Effector memory CD8-positive, alpha-beta T cell (primary cell): Measurements from ENCODE around the gene SUMO2.
"Not testable (repeated sequence)": the region's sequence is repeated elsewhere in the genome, so short reads cannot be mapped to it uniquely, and the experiment has no call there.

ENCODE experiments used
- ATAC-seq: fragments of 150-1000 bp; cut with Tn5 transposase; replicated peaks from 2 replicates; pipeline ENCODE4 v1.10.0; 2021; ENCODE audit warnings: mild to moderate bottlenecking, moderate library complexity
- DNase-seq, 3 experiments: peaks; one replicate each; pipeline ENCODE4 v3.0.0; 2021
- H3K27ac Mint-ChIP-seq, 2 donors: one replicate each; pipeline ENCODE4 v1.8.0; 2022; ENCODE audit warnings: mild to moderate bottlenecking in 2 of 2, mixed read lengths in 2 of 2, moderate library complexity in 2 of 2
- H3K27me3 Mint-ChIP-seq, 2 donors: one replicate each; pipeline ENCODE4 v1.8.0; 2022; ENCODE audit warnings: mixed read lengths in 2 of 2
- H3K36me3 Mint-ChIP-seq: one replicate; pipeline ENCODE4 v1.8.0; 2022; ENCODE audit warnings: mild to moderate bottlenecking, moderate library complexity, mixed read lengths; ENCODE audit not compliant: insufficient read depth
- H3K4me1 Mint-ChIP-seq, 2 donors: one replicate each; pipeline ENCODE4 v1.8.0; 2022; ENCODE audit warnings: low read depth in 2 of 2, mixed read lengths in 2 of 2
- H3K4me3 Mint-ChIP-seq, 2 donors: one replicate each; pipeline ENCODE4 v1.8.0; 2022; ENCODE audit warnings: mild to moderate bottlenecking in 2 of 2, mixed read lengths in 2 of 2, moderate library complexity in 2 of 2
- H3K9me3 Mint-ChIP-seq, 2 donors: one replicate each; pipeline ENCODE4 v1.8.0; 2022; ENCODE audit warnings: mixed read lengths in 2 of 2

The SUMO2 gene

DNA sequence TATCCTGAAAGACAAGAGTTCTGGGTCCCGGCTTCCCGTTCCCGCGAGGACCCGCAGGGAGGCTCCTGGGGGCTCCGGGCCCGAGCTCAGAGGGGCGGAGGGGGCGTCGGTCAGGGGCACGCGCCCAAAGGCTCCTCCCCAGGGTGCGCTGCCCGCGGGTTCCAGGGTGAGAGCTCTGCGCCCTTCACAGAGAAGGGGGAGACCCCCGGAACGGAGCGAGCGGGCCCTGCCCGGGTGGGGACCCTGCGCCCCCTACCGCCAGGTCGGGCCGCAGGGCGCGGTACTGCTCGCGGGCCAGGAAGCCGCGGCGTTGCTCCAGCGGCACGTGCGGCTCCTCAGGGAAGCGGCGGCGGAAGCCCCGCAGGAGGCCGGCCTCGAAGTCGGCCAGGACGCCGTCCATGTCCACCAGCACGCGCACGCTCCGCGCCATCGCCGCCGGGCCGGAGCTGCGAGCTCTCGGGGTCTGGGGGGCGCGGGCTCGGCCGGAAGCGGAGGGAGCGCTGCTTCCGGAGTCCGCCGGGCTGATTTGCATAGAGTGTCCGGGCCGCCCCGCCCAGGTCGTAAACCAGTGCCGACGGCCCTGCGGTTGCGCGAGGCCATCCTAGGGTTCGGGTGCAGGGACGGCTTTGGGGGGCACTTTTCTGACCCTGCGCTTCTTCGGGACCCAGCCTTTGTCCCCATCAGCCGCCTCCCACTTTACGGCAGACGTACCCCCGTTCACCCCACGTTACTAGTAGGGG, 51.3 kb downstream of the SUMO2 start, which contains the start of gene NT5C:
Gene NT5C, minus strand, starts transcription at position 465 of the 740 bp plus-strand sequence. Its CDS starts 35 bp downstream, at position 430.
- DNase-seq (peak; percentile 30 to 41 (median 38)), ATAC-seq (peak; percentile 77)
- Mint-ChIP-seq H3K9me3 (no peaks in the 10 kb centered on the region), H3K27me3 (no peaks in the 10 kb centered on the region), H3K27ac (peak within 1 kb of the TSS; percentile 85 to 86), H3K4me1 (peaks cover 8 to 16% of the 10 kb centered on the region in 2 donors), H3K4me3 (peak within 1 kb of the TSS; percentile 85 to 87), H3K36me3 (peaks cover 18% of the 10 kb centered on the region)

DNA sequence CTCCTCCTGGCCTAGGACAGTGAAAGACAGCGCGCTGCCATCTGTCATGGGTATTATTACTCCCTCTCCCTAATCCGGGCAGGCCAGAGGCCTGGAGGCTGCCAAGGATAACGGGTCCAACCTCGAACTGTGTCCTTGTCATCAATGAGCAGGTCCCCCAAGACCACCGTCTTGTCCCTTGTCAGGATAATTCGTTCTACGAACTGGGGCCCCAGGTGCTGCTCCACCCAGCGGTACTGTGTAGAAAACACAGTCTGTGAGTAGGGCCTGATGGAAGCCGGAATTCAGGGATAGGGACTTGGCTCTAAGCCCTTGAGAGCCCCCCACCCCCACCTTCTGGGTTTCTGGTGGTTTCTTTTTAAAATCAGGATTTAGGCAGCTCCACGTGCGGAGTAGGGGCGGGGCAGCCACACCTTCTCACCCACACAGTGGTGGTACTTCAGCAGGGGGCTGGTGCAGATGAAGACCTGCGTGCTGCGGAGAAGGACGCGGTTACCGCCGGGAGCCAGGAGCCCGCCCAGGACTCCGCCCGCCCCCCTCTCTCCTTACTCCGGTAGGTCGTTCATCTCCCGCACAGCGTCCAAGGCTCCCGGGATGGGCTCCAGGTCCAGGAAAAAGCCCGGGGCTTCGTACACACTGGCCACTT, 52.0 kb downstream of the SUMO2 start:
- peaks cover 12 to 23% of the 10 kb centered on the region in 2 donors for H3K4me1 Mint-ChIP-seq
- peak overlapping the region; percentile 56 to 85 for H3K27ac Mint-ChIP-seq
- peak overlapping the region; percentile 85 to 87 for H3K4me3 Mint-ChIP-seq
- H3K9me3 Mint-ChIP-seq: no peaks in the 10 kb centered on the region
- peaks cover 17% of the 10 kb centered on the region for H3K36me3 Mint-ChIP-seq
- DNase-seq (peak in 1 of 3 experiments; percentile 20), ATAC-seq (peak; percentile 66)
- H3K27me3 Mint-ChIP-seq: no peaks in the 10 kb centered on the region

DNA sequence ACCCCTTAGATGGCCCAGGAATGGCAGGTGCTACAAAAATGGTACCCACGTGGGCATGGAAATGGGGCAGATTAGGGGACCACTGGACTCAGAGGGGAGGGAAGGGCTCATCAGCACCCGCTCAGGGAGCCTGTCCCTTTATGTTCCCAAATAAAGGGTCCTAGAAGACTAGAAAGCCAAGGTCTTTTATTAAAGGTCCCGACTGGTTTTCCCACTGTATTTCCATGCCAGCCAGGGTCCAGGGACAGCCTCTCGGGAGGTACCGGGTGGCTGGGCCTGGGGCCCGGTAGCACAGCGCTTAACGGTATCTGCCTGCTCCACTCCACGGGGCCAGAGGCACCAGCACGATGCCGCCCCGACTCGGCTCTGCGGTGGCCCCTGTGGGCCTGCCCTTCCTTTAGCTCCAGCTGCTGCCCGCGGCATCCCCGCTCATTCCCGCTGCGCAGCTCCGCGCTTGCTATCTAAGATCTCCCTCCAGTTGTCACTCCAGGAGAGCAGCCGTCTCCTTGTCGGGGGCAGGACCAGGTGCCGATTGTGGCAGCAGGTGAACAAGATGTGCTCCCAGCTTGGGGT, 52.6 kb downstream of the SUMO2 start:
- peaks cover 14 to 26% of the 10 kb centered on the region in 2 donors for H3K4me1 Mint-ChIP-seq
- peaks cover 14% of the 10 kb centered on the region for H3K36me3 Mint-ChIP-seq
- H3K27me3 Mint-ChIP-seq: no peaks in the 10 kb centered on the region
- no peaks in the 10 kb centered on the region for H3K9me3 Mint-ChIP-seq
- ATAC-seq (no peak), DNase-seq (no peak)
- peak overlapping the region; percentile 85 to 87 for H3K4me3 Mint-ChIP-seq
- H3K27ac Mint-ChIP-seq: peak overlapping the region; percentile 56 to 85

DNA sequence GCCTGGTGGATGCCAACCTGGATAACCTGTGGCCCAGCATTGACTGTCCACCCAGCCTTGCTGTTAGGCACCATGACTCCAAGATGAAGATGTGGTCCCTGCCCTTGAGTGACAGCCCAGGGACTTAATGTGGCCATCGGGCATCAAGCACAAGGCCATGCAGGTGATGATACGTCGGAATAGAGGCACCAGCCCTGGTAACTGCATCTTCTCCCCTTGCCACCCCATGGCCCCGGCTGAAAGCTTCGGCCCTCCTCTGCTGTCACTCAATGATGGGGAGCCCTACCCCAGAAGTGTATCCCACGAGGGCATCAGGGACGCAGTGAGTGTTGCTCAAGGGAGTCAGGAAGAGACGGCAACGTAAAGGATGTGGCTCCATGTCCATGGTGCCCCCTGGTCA, 53.2 kb downstream of the SUMO2 start:
- Mint-ChIP-seq H3K36me3 (peaks cover 12% of the 10 kb centered on the region), H3K27me3 (no peaks in the 10 kb centered on the region), H3K4me3 (peak overlapping the region; percentile 27 to 62), H3K4me1 (peaks cover 20 to 32% of the 10 kb centered on the region in 2 donors), H3K9me3 (no peaks in the 10 kb centered on the region), H3K27ac (no peak overlapping the region)
- DNase-seq (no peak), ATAC-seq (no peak)

DNA sequence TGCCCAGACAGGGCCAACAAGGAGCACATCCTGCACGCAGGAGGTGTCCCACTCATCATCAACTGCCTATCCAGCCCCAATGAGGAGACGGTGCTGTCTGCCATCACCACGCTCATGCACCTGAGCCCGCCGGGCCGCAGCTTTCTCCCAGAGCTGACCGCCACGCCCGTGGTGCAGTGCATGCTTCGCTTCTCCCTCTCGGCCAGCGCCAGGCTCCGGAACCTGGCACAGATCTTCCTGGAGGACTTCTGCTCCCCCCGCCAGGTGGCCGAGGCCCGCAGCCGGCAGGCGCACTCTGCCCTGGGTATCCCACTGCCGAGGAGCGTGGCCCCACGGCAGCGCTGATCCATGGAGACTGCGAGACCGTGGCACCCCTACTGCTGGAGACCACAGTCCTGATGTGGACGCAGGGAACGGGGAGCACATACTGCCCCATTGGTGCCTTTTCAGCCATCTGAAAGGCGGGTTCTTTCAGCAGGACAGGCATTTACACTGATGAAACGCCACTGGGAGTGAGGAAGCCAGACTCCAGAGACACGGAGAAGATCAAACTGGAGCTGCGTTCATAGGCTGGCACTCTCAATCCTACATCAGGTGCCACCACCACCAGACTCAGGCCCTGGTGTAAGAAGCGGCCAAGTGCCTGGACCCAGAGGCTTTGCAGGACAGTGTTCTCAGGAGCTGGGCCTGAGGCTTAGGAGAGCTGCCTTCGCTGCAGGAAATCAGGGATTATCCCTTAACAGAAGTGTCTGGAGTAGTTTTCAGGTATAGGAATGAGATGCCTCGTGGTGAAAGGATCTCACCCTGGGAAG, 53.9 kb downstream of the SUMO2 start:
- DNase-seq: no peak
- Mint-ChIP-seq H3K4me1 (peaks cover 26 to 39% of the 10 kb centered on the region in 2 donors), H3K9me3 (no peaks in the 10 kb centered on the region), H3K4me3 (peak overlapping the region; percentile 27 to 62), H3K27me3 (no peaks in the 10 kb centered on the region), H3K36me3 (peaks cover 5% of the 10 kb centered on the region), H3K27ac (no peak overlapping the region)
- no peak for ATAC-seq

DNA sequence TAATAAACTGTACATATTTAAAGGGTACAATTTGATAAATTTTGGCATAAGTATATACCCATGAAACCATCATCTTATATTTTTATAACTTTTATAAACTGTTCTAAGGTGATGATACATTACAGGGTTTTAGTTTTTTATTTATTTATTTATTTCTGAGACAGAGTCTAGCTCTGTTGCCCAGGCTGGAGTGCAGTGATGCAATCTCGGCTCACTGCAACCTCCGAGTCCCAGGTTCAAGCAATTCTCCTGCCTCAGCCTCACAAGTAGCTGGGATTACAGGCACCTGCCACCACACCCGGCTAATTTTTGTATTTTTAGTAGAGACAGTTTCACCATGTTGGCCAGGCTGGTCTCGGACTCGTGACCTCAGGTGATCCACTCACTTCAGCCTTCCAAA, 54.8 kb downstream of the SUMO2 start:
- H3K36me3 Mint-ChIP-seq, DNase-seq, H3K27ac Mint-ChIP-seq, H3K4me3 Mint-ChIP-seq, H3K27me3 Mint-ChIP-seq, H3K9me3 Mint-ChIP-seq, ATAC-seq: not testable (repeated sequence)
- H3K4me1 Mint-ChIP-seq: peaks cover 28 to 39% of the 10 kb centered on the region in 2 donors

DNA sequence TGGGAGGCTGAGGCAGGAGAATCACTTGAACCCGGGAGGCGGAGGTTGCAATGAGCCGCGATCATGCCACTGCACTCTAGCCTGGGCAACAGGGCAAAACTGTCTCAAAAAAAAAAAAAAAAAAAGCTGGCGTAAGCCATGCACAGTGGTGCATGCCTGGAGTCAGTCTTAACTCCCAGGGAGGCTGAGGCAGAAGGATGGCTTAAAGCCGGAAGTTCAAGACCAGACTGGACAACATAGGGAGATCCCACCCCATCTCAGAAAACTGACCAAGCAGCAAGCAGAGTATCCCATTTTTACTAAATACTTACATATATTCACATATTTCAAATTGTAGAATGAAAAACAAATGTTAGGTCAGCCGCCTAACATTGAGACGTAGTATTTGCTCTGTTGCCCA, 55.8 kb downstream of the SUMO2 start:
- Mint-ChIP-seq H3K27ac (no peak overlapping the region), H3K9me3 (no peaks in the 10 kb centered on the region), H3K4me3 (no peak overlapping the region), H3K4me1 (peaks cover 28 to 35% of the 10 kb centered on the region in 2 donors), H3K27me3 (no peaks in the 10 kb centered on the region), H3K36me3 (peaks cover 4% of the 10 kb centered on the region)
- ATAC-seq (no peak), DNase-seq (no peak)

DNA sequence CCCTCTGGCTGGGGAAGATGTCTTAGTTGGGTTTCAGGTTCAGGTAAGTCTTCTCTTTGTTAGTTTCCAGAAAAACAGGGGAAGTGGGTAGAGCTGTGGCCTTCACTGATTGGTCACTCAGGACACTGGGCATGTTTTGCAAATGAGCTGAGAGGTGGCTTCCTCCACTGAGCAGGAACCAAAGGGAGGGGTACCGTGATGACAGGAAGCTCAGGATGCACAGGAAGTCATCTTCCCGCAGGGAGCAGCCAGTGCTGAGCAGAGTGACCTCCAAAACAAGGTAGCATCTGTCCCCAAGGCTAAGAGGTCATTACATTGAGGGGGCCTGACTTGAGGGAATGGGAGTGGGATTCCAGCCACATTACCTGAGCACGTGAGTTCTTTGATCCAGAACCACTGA, 56.8 kb downstream of the SUMO2 start:
- no peak overlapping the region for H3K4me3 Mint-ChIP-seq

DNA sequence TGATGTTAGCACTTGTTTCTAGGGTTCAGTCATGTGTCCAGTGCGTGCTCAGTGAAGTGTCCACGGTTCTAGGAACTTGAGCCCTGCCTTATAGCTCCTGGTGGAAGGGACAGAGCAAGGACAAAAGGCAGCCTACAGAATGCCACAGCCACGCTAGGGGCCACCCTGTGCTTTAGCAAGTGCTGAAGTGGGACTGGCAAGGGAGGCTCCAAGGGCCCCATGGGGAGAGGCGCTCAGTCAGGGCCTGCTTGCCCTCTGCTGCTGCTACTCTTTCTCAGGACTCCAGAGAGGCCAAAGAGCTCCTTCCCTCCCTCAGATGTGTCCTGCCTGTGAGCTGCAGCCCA, 58.0 kb downstream of the SUMO2 start:
- H3K27me3 Mint-ChIP-seq: no peaks in the 10 kb centered on the region
- no peak for DNase-seq
- H3K4me1 Mint-ChIP-seq: peaks cover 25 to 29% of the 10 kb centered on the region in 2 donors
- no peak for ATAC-seq
- peak overlapping the region in 1 of 2 donors; percentile 38 for H3K4me3 Mint-ChIP-seq
- H3K27ac Mint-ChIP-seq: peak overlapping the region in 1 of 2 donors; percentile 84
- H3K36me3 Mint-ChIP-seq: peaks cover 7% of the 10 kb centered on the region
- no peaks in the 10 kb centered on the region for H3K9me3 Mint-ChIP-seq

More for the DNA sequence above, 56.8 kb downstream of the SUMO2 start:
- Mint-ChIP-seq H3K4me1 (peaks cover 28 to 35% of the 10 kb centered on the region in 2 donors), H3K9me3 (no peaks in the 10 kb centered on the region), H3K27me3 (no peaks in the 10 kb centered on the region), H3K27ac (peak overlapping the region in 1 of 2 donors; percentile 84), H3K36me3 (peaks cover 7% of the 10 kb centered on the region)
- ATAC-seq: no peak
- no peak for DNase-seq

DNA sequence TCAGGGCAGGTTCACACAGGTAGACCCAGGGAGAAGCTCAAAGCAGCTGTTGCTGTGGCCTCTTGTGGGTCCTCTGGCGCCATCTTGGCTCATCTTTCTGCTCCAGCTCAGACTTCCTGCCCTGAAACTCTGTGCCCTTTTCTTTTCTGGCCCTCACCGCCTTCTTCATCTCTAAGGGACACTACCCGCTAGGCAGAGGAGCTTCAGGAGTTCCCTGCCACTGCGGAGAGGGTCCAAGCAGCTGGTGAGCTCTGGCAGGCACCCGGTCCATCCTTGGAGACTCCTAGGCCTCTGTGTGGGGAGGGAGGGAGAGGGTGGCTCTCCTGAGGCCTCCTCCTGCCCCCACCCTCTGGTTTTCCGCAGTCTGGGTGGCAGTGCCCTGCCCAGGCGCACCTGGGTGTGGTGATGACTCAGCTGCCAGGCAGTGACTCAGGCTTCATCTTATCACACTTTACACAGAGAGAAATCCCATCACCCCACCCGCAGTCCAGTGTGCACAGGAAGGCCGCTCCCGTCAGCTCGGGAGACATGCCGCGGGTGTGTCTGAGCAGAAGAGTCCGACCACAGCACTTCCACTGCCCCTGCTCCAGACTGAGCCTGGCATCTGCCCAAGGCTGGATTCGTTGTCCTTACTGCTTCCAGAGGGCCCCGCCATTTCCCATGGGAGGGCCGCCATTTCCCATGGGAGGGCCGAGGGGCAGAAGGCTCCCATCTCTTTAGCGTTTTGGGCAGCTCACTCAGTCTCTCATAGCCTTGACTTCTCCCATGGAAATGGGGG, 58.5 kb downstream of the SUMO2 start:
- ATAC-seq (peak; percentile 77), DNase-seq (no peak)
- H3K9me3 Mint-ChIP-seq: no peaks in the 10 kb centered on the region
- H3K4me1 Mint-ChIP-seq: peaks cover 25 to 29% of the 10 kb centered on the region in 2 donors
- no peaks in the 10 kb centered on the region for H3K27me3 Mint-ChIP-seq
- peak overlapping the region in 1 of 2 donors; percentile 49 for H3K4me3 Mint-ChIP-seq
- H3K36me3 Mint-ChIP-seq: peaks cover 7% of the 10 kb centered on the region
- H3K27ac Mint-ChIP-seq: peak overlapping the region in 1 of 2 donors; percentile 84

DNA sequence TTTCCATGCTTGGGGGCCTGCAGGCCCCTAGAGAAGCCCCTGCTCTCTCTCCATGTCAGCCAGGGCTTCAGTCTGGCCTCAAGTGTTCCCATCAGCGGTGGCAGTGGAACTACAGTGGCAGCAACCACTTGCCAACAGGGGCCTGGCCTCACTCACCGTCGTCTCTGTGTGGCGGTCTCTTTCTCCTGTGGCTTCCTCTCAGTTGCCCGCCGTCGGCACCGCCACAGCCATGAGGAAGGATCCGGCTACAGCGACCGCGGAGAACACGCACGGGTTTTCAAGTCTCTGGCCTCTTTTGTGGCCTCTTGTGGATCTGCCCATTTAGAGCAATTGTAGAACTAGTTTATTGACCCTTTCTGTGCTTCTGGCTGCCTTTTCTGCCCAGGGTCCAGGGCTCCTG, 64.5 kb downstream of the SUMO2 start:
- DNase-seq: no peak
- ATAC-seq: no peak
- Mint-ChIP-seq H3K36me3 (peaks cover 19% of the 10 kb centered on the region), H3K27me3 (no peaks in the 10 kb centered on the region), H3K4me1 (peaks cover 20 to 21% of the 10 kb centered on the region in 2 donors), H3K9me3 (no peaks in the 10 kb centered on the region), H3K4me3 (no peak overlapping the region), H3K27ac (peak overlapping the region; percentile 41 to 42)

DNA sequence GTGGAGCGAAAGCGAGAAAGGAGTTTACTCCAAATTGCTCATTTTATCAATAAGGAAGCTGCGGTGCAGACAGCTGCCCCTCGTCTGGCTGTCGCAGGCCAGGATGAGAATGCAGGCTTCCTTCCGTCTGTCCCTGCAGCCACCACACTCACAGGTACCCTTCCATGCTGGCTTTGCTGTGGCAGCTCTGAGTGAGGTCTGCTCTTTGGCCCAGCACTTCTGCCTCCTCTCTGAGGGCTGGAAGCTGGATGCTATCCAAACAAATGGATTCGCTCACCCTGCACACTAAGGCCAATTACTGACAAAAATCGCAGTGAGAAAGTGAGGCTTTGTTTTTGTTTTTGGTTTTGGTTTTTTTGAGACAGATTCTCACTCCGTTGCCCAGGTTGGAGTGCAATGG, 66.0 kb downstream of the SUMO2 start:
- Mint-ChIP-seq H3K27me3 (no peaks in the 10 kb centered on the region), H3K27ac (no peak overlapping the region), H3K4me3 (no peak overlapping the region), H3K36me3 (peaks cover 19% of the 10 kb centered on the region), H3K9me3 (no peaks in the 10 kb centered on the region), H3K4me1 (peaks cover 25 to 26% of the 10 kb centered on the region in 2 donors)
- no peak for DNase-seq
- ATAC-seq: no peak
